IPS-18a (cell line): ENCODE results near the gene FBXO34.
"Not testable (repeated sequence)": the region's sequence is repeated elsewhere in the genome, so short reads cannot be mapped to it uniquely, and the experiment has no call there.

Experiments
- H3K27ac ChIP-seq: one replicate; pipeline ENCODE4 v1.5.1; 2013; ENCODE audit warnings: low read length
- H3K27me3 ChIP-seq: one replicate; pipeline ENCODE4 v1.6.1; 2013; ENCODE audit warnings: mild to moderate bottlenecking, low read length; ENCODE audit not compliant: control insufficient read depth, insufficient read depth
- H3K36me3 ChIP-seq: one replicate; pipeline ENCODE4 v1.6.1; 2013; ENCODE audit warnings: low read depth, low read length; ENCODE audit not compliant: control insufficient read depth
- H3K4me1 ChIP-seq: one replicate; pipeline ENCODE4 v1.6.1; 2013; ENCODE audit warnings: low read depth, low read length; ENCODE audit not compliant: control insufficient read depth
- H3K4me3 ChIP-seq: one replicate; pipeline ENCODE4 v1.5.1; 2013; ENCODE audit warnings: low read length
- H3K9ac ChIP-seq: one replicate; pipeline ENCODE4 v1.6.1; 2013; ENCODE audit warnings: mild to moderate bottlenecking, low read length, moderate library complexity
- H3K9me3 ChIP-seq: one replicate; pipeline ENCODE4 v1.6.1; 2013; ENCODE audit warnings: low read depth, low read length; ENCODE audit not compliant: control insufficient read depth

FBXO34 gene

DNA sequence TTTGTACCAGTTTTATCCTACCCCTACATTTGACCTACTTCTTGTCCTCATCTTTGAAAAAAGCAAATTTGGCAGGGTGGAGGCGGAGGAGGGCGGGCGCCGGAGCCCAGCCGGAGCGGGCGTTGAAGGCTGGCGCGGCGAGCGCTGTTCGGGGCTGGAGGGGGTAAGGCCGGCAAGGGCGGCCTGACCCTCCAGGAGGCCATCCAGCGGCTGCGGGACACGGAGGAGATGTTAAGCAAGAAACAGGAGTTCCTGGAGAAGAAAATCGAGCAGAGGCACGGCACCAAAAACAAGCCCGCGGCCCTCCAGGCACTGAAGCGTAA lies 27.2 kb downstream of the FBXO34 start:
- Histone ChIP-seq H3K9ac (no peak overlapping the region), H3K4me1 (peaks cover 4% of the 10 kb centered on the region), H3K9me3 (no peaks in the 10 kb centered on the region), H3K36me3 (no peaks in the 10 kb centered on the region), H3K4me3 (no peak overlapping the region), H3K27me3 (no peaks in the 10 kb centered on the region), H3K27ac (no peak overlapping the region)

DNA sequence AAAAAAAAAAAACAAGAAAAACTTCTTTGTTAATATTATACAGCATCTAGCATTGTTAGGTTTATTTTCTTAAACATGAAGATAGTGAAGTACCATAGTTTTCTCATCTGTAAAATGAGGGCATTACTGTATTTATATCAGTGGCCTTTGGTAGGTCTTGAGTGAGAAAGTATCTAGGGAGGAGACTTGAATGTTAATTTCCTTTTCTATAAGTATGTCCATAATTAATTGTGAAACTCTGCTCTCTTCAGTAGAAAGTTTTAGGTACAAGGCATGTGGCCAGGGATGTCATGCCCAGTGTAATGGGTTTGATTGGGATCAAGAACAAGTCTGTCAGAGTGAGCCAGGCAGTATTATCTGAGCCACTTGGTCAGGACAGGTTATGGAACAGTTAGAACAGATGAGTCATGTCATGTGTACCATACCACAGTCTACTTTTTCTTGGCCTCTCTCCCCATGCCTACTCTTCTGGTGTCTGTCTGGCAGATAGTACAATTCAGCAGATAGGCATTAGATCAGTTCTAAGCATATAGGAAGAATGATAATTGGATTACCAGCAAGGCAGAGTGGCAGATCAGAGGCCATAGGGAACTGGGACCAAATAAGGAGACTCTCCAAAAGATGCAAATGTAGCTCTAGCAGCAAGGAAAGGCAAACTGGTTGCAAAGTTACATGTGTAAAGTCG lies 30.4 kb downstream of the FBXO34 start:
- no peak overlapping the region for H3K4me3 ChIP-seq
- H3K27me3 ChIP-seq: no peaks in the 10 kb centered on the region
- no peak overlapping the region for H3K27ac ChIP-seq
- H3K4me1 ChIP-seq: peaks cover 4% of the 10 kb centered on the region
- H3K9ac ChIP-seq: no peak overlapping the region
- H3K36me3 ChIP-seq: no peaks in the 10 kb centered on the region
- no peaks in the 10 kb centered on the region for H3K9me3 ChIP-seq

DNA sequence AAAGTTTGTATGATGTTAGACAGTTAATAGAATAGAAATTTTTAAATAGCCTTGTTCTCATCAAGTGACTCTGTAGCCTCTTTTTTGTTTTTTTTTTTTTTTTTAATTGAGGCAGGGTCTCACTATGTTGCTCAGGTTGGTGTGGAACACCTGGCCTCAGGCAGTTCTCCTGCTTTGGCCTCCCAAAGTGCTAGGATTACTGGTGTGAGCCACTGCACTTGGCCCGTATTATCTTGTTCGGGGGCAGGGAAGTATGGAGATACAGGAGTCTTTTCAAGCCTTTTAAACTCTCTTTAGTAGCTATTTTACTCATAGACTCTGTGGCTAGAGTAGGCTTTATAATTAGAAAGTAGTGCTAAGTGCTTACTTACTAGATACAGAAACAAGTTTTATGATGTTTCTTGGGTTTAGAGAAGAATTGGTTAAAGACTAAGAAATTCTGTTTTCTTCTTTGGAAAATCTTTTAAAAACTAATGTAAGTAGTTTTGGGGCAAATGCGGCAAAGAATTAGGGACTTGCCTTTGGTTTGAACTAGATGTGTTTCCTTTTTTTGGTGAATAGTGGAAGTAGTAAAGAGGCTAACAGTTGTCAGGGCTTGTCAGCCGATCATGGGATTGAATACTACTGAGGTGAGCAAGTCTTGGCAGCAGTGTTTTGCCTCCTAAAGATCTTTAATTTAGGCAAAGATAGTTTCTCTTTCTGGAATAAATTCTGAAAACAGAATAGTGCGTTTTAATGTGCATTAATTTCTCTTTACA lies 31.3 kb downstream of the FBXO34 start:
- no peak overlapping the region for H3K27ac ChIP-seq
- H3K4me1 ChIP-seq: peaks cover 13% of the 10 kb centered on the region
- H3K4me3 ChIP-seq: no peak overlapping the region
- H3K9ac ChIP-seq: no peak overlapping the region
- H3K36me3 ChIP-seq: no peaks in the 10 kb centered on the region
- no peaks in the 10 kb centered on the region for H3K27me3 ChIP-seq
- H3K9me3 ChIP-seq: no peaks in the 10 kb centered on the region

GRCh38 chr14:55303125-55303499 lies 31.9 kb downstream of the FBXO34 start:
- Histone ChIP-seq H3K27ac (no peak overlapping the region), H3K27me3 (no peaks in the 10 kb centered on the region), H3K4me3 (no peak overlapping the region), H3K9ac (no peak overlapping the region), H3K4me1 (peaks cover 17% of the 10 kb centered on the region), H3K36me3 (no peaks in the 10 kb centered on the region), H3K9me3 (no peaks in the 10 kb centered on the region)

DNA sequence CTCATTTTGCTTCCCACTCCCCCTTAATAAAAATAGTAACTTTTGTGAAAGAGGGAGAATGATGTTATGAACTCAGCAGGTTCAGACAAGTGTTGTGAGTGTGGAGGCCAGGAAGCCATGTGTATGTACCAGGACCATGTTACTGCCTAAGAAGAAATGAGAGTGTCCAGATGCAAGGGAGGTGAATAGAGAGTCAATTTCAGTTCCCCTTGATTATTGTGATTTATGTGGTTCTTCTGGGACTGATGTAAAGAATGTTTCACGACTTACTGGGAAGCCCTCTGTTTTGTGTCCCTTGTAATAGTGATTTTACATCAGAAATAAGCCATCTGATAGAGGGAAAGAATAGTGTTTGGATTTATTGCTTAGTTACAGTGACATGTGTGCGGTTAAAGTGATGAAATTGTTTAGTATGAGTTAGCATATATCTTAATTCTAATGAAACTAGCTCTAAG lies 32.5 kb downstream of the FBXO34 start:
- H3K27me3 ChIP-seq: no peaks in the 10 kb centered on the region
- no peak overlapping the region for H3K9ac ChIP-seq
- peaks cover 17% of the 10 kb centered on the region for H3K4me1 ChIP-seq
- H3K36me3 ChIP-seq: no peaks in the 10 kb centered on the region
- no peak overlapping the region for H3K4me3 ChIP-seq
- H3K27ac ChIP-seq: no peak overlapping the region
- no peaks in the 10 kb centered on the region for H3K9me3 ChIP-seq

- no peaks in the 10 kb centered on the region for H3K27me3 ChIP-seq
- H3K27ac ChIP-seq: no peak overlapping the region
- peaks cover 17% of the 10 kb centered on the region for H3K4me1 ChIP-seq
- peak overlapping the region; percentile 7 for H3K4me3 ChIP-seq
- H3K9me3 ChIP-seq: peaks cover 9% of the 10 kb centered on the region
- H3K9ac ChIP-seq: no peak overlapping the region
- no peaks in the 10 kb centered on the region for H3K36me3 ChIP-seq
Observed at GRCh38 chr14:55306938-55307589, 35.8 kb downstream of the FBXO34 start.

DNA sequence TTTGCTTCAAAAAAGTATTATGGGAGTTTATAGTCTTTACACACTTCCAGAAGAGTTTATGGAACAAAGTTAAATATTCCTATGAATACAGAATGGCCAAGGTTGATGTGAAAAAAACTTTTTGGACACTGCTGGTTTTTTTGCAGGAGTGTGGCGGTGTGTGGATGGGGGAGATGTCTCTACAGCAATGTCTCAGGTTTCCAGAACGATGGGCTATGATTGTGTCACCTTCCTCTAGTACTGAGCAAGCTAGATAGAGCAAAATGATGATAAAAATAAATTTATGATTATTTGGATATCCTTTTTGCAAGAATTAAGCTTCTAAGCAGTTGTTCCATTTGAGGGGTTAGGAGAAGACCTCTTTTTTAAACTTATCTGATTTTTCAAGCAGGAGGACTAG lies 37.9 kb downstream of the FBXO34 start:
- no peak overlapping the region for H3K4me3 ChIP-seq
- H3K36me3 ChIP-seq: no peaks in the 10 kb centered on the region
- peaks cover 12% of the 10 kb centered on the region for H3K4me1 ChIP-seq
- H3K9me3 ChIP-seq: peaks cover 20% of the 10 kb centered on the region
- no peak overlapping the region for H3K9ac ChIP-seq
- no peaks in the 10 kb centered on the region for H3K27me3 ChIP-seq
- H3K27ac ChIP-seq: no peak overlapping the region

DNA sequence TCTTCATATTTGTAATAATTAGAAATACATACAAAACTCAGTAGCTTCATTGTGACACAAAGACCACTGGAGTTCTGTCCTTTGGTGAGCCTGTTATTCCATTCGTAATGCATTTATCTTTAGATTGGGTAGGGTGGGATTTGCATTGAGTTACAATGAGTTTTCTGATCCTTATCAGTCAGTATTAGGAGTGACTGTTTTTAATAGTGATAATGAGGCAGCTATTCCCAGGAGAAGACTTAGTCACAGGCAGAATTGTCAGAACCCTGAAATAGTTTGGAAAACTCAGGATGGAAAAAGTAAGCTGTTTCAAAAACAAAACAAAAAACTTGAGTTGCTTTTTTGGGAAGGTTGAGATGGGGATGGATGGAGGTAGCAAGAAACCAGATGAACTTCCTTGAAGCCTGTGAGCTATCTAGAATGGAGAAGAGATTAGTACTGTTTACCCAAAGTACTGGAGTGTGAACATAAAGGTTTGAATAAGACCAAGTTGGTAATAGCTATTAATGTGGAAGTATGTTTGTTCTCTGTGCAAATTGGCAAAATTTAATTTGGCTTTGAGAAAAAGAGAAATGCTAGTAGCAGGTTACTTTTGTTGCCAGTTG lies 38.6 kb downstream of the FBXO34 start:
- no peak overlapping the region for H3K4me3 ChIP-seq
- peaks cover 20% of the 10 kb centered on the region for H3K9me3 ChIP-seq
- peaks cover 12% of the 10 kb centered on the region for H3K4me1 ChIP-seq
- H3K36me3 ChIP-seq: no peaks in the 10 kb centered on the region
- H3K27me3 ChIP-seq: no peaks in the 10 kb centered on the region
- no peak overlapping the region for H3K9ac ChIP-seq
- H3K27ac ChIP-seq: no peak overlapping the region

- peaks cover 20% of the 10 kb centered on the region for H3K9me3 ChIP-seq
- H3K4me3 ChIP-seq, H3K27ac ChIP-seq, H3K9ac ChIP-seq, H3K36me3 ChIP-seq, H3K27me3 ChIP-seq, H3K4me1 ChIP-seq: not testable (repeated sequence)
Observed at GRCh38 chr14:55312379-55313030, 41.3 kb downstream of the FBXO34 start.

- Histone ChIP-seq H3K4me1 (no peaks in the 10 kb centered on the region), H3K4me3 (no peak overlapping the region), H3K9me3 (peaks cover 20% of the 10 kb centered on the region), H3K27ac (no peak overlapping the region), H3K9ac (no peak overlapping the region), H3K36me3 (no peaks in the 10 kb centered on the region), H3K27me3 (no peaks in the 10 kb centered on the region)
Observed at GRCh38 chr14:55313480-55313879, 42.3 kb downstream of the FBXO34 start.

GRCh38 chr14:55314449-55314848 lies 43.2 kb downstream of the FBXO34 start:
- H3K36me3 ChIP-seq: no peaks in the 10 kb centered on the region
- H3K4me3 ChIP-seq: no peak overlapping the region
- no peak overlapping the region for H3K27ac ChIP-seq
- H3K9ac ChIP-seq: no peak overlapping the region
- no peaks in the 10 kb centered on the region for H3K4me1 ChIP-seq
- no peaks in the 10 kb centered on the region for H3K27me3 ChIP-seq
- H3K9me3 ChIP-seq: peaks cover 20% of the 10 kb centered on the region
